ENCODE results near the gene CDHR2. TPM values are rescaled to one million over a fixed set of nuclear protein-coding genes. Genes with fewer than 3 reads are reported as not detected.
"Not testable (repeated sequence)": the region's sequence is repeated elsewhere in the genome, so short reads cannot be mapped to it uniquely, and the experiment has no call there.

CDHR2 gene
- total and polyA plus RNA-seq, 2 experiments from 2014 or later, result not detected

- no peaks in the 10 kb centered on the region for H3K9me3 ChIP-seq (ENCODE audit: low read depth)
- H2AFZ ChIP-seq, result no peak overlapping the region
- no peak for DNase-seq
- no peaks in the 10 kb centered on the region for H3K36me3 ChIP-seq (ENCODE audit: low read depth)
- no peaks in the 10 kb centered on the region for H3K79me2 ChIP-seq (ENCODE audit: insufficient read depth)
- H3K4me1 ChIP-seq (ENCODE audit: insufficient read depth), result no peaks in the 10 kb centered on the region
- no peaks in the 10 kb centered on the region for H4K20me1 ChIP-seq (ENCODE audit: insufficient read depth)
- WGBS, 2 experiments (ENCODE audit: low coverage in 1 of 2, low lambda C conversion rate in 2 of 2, missing lambda C conversion rate in 2 of 2), result 77 to 83% methylated on average over 7 of the region's 7 CpGs
- TF ChIP-seq EZH2 (IDR thresholded peaks at IDR 0.05; ENCODE audit: insufficient read depth, poor library complexity, severe bottlenecking) (no peak), EZH2phosphoT487 (IDR thresholded peaks at IDR 0.05; ENCODE audit: insufficient read depth, low read depth) (no peak)
- H3K27me3 ChIP-seq (replicated peaks; ENCODE audit: insufficient read depth), result no peaks in the 10 kb centered on the region
- H3K9me2 ChIP-seq (ENCODE audit: insufficient read depth), result no peaks in the 10 kb centered on the region
- H3K4me2 ChIP-seq (ENCODE audit: unreplicated experiment), result no peak overlapping the region
- H3K27ac ChIP-seq, result no peak overlapping the region
- in situ Hi-C loops (cut with MboI), result no loop called here
- no peak overlapping the region for H3K9ac ChIP-seq
- H3F3A ChIP-seq (ENCODE audit: insufficient read depth), result no peaks in the 10 kb centered on the region
- no peak overlapping the region for H3K4me3 ChIP-seq
These were observed 729 bp downstream of the CDHR2 start for GRCh38 chr5:176549871-176550270.

GRCh38 chr5:176550275-176550831 lies 1.2 kb downstream of the CDHR2 start:
- H3K9ac ChIP-seq, result no peak overlapping the region
- H3K79me2 ChIP-seq (ENCODE audit: insufficient read depth), result no peaks in the 10 kb centered on the region
- no peak overlapping the region for H3K4me2 ChIP-seq (ENCODE audit: unreplicated experiment)
- H3K4me1 ChIP-seq (ENCODE audit: insufficient read depth), result no peaks in the 10 kb centered on the region
- TF ChIP-seq EZH2 (IDR thresholded peaks at IDR 0.05; ENCODE audit: insufficient read depth, poor library complexity, severe bottlenecking) (no peak), EZH2phosphoT487 (IDR thresholded peaks at IDR 0.05; ENCODE audit: insufficient read depth, low read depth) (no peak)
- no peak overlapping the region for H2AFZ ChIP-seq
- no peak for DNase-seq
- in situ Hi-C loops (cut with MboI), result no loop called here
- H3K36me3 ChIP-seq (ENCODE audit: low read depth), result no peaks in the 10 kb centered on the region
- H3K9me2 ChIP-seq (ENCODE audit: insufficient read depth), result no peaks in the 10 kb centered on the region
- no peaks in the 10 kb centered on the region for H3K27me3 ChIP-seq (replicated peaks; ENCODE audit: insufficient read depth)
- no peaks in the 10 kb centered on the region for H3K9me3 ChIP-seq (ENCODE audit: low read depth)
- no peaks in the 10 kb centered on the region for H4K20me1 ChIP-seq (ENCODE audit: insufficient read depth)
- WGBS, 2 experiments (ENCODE audit: low coverage in 1 of 2, low lambda C conversion rate in 2 of 2, missing lambda C conversion rate in 2 of 2), result 57 to 61% methylated on average over 16 of the region's 16 CpGs
- H3F3A ChIP-seq (ENCODE audit: insufficient read depth), result no peaks in the 10 kb centered on the region
- no peak overlapping the region for H3K4me3 ChIP-seq
- no peak overlapping the region for H3K27ac ChIP-seq

- H2AFZ ChIP-seq; H3F3A ChIP-seq (ENCODE audit: insufficient read depth); H3K4me3 ChIP-seq; H3K4me2 ChIP-seq (ENCODE audit: unreplicated experiment); H3K27me3 ChIP-seq (replicated peaks; ENCODE audit: insufficient read depth); DNase-seq; H3K9me3 ChIP-seq (ENCODE audit: low read depth); H3K9me2 ChIP-seq (ENCODE audit: insufficient read depth); H3K4me1 ChIP-seq (ENCODE audit: insufficient read depth); H4K20me1 ChIP-seq (ENCODE audit: insufficient read depth); H3K27ac ChIP-seq; H3K9ac ChIP-seq; H3K36me3 ChIP-seq (ENCODE audit: low read depth); in situ Hi-C loops (cut with MboI); H3K79me2 ChIP-seq (ENCODE audit: insufficient read depth): not testable (repeated sequence)
- WGBS, 2 experiments (ENCODE audit: low coverage in 1 of 2, low lambda C conversion rate in 2 of 2, missing lambda C conversion rate in 2 of 2), result 63 to 67% methylated on average over 11 of the region's 11 CpGs
These were observed 1.8 kb downstream of the CDHR2 start for GRCh38 chr5:176550937-176551336.

GRCh38 chr5:176552332-176552869 lies 3.3 kb downstream of the CDHR2 start:
- Histone ChIP-seq H3K4me2 (ENCODE audit: unreplicated experiment) (no peak overlapping the region), H3K27me3 (replicated peaks; ENCODE audit: insufficient read depth) (no peaks in the 10 kb centered on the region), H3K27ac (no peak overlapping the region), H3K4me3 (no peak overlapping the region), H3K79me2 (ENCODE audit: insufficient read depth) (no peaks in the 10 kb centered on the region), H2AFZ (no peak overlapping the region), H3K36me3 (ENCODE audit: low read depth) (no peaks in the 10 kb centered on the region), H3K9me2 (ENCODE audit: insufficient read depth) (no peaks in the 10 kb centered on the region), H3K9ac (no peak overlapping the region), H4K20me1 (ENCODE audit: insufficient read depth) (no peaks in the 10 kb centered on the region), H3F3A (ENCODE audit: insufficient read depth) (no peaks in the 10 kb centered on the region), H3K4me1 (ENCODE audit: insufficient read depth) (no peaks in the 10 kb centered on the region), H3K9me3 (ENCODE audit: low read depth) (no peaks in the 10 kb centered on the region)
- in situ Hi-C loops (cut with MboI), result no loop called here
- TF ChIP-seq EZH2 (IDR thresholded peaks at IDR 0.05; ENCODE audit: insufficient read depth, poor library complexity, severe bottlenecking), result no peak
- no peak for TF ChIP-seq EZH2phosphoT487 (IDR thresholded peaks at IDR 0.05; ENCODE audit: insufficient read depth, low read depth)
- 57% methylated on average over 11 of the region's 11 CpGs for WGBS, 2 experiments (ENCODE audit: low coverage in 1 of 2, low lambda C conversion rate in 2 of 2, missing lambda C conversion rate in 2 of 2)
- DNase-seq, result no peak
